Activated T-helper 17 cell treated with anti-CD3 and anti-CD28 coated beads, Interleukin-2, amount 50 U/mL, for 72 hours (primary cell): ENCODE results near the gene TBX5. TPM values are rescaled to one million over a fixed set of nuclear protein-coding genes. Genes with fewer than 3 reads are reported as not detected.
A peak's percentile ranks its signal among the peaks of the same experiment; 100 is the strongest.

Experiments used
- ATAC-seq: fragments of 150-1000 bp; cut with Tn5 transposase; replicated peaks from 2 replicates; pipeline ENCODE4 v1.10.0; 2021; ENCODE audit warnings: mild to moderate bottlenecking, moderate library complexity
- H3K27ac Mint-ChIP-seq: one replicate; pipeline ENCODE4 v1.8.0; 2022; ENCODE audit warnings: mixed read lengths
- H3K27me3 Mint-ChIP-seq: one replicate; pipeline ENCODE4 v1.8.0; 2022; ENCODE audit warnings: mixed read lengths
- H3K36me3 Mint-ChIP-seq: one replicate; pipeline ENCODE4 v1.8.0; 2022; ENCODE audit warnings: low read depth, mild to moderate bottlenecking, mixed read lengths
- H3K4me1 Mint-ChIP-seq: one replicate; pipeline ENCODE4 v1.8.0; 2022; ENCODE audit warnings: mixed read lengths
- H3K4me3 Mint-ChIP-seq: one replicate; pipeline ENCODE4 v1.8.0; 2022; ENCODE audit warnings: mild to moderate bottlenecking, mixed read lengths
- H3K9me3 Mint-ChIP-seq: one replicate; pipeline ENCODE4 v1.8.0; 2022; ENCODE audit warnings: mixed read lengths
- total RNA-seq, 2 donors: library from RNA; stranded (reverse); gene quantifications; one replicate each; pipeline ENCODE4 v1.2.3, GENCODE V29; 2022

TBX5 gene
- total RNA-seq, 2 donors from 2014 or later = not detected

GRCh38 chr12:114440270-114441038 is 34.5 kb upstream of the TBX5 start:
- peaks cover 59% of the 10 kb centered on the region for H3K27me3 Mint-ChIP-seq
- H3K36me3 Mint-ChIP-seq = no peaks in the 10 kb centered on the region
- ATAC-seq = no peak
- H3K27ac Mint-ChIP-seq = no peak overlapping the region
- H3K4me3 Mint-ChIP-seq = no peak overlapping the region
- no peaks in the 10 kb centered on the region for H3K4me1 Mint-ChIP-seq
- H3K9me3 Mint-ChIP-seq = no peaks in the 10 kb centered on the region

DNA sequence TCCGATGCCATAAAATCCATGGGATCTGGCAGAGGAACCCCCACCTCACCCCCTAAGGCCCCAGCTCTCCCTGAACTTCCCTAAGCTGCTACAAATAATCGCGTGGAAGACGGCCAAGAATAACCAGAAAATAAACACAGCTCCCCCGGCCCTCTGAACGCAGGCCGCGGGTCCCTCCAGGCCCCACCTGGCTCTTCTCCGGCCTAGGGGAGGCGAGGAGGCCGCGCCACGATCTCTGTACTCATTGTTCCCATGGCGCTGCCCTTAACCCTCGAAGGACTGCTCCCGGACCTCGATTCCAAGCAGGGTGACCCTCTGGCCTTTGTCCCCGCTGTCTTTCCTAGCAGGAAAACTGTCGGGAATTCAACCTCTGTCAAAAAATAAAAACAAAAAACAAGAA is 33.9 kb upstream of the TBX5 start:
- no peaks in the 10 kb centered on the region for H3K4me1 Mint-ChIP-seq
- H3K27me3 Mint-ChIP-seq = peaks cover 55% of the 10 kb centered on the region
- no peaks in the 10 kb centered on the region for H3K9me3 Mint-ChIP-seq
- H3K36me3 Mint-ChIP-seq = no peaks in the 10 kb centered on the region
- no peak overlapping the region for H3K4me3 Mint-ChIP-seq
- H3K27ac Mint-ChIP-seq = no peak overlapping the region
- ATAC-seq = no peak

GRCh38 chr12:114439261-114439683 is 33.3 kb upstream of the TBX5 start:
- ATAC-seq = no peak
- no peak overlapping the region for H3K4me3 Mint-ChIP-seq
- H3K27ac Mint-ChIP-seq = no peak overlapping the region
- H3K9me3 Mint-ChIP-seq = no peaks in the 10 kb centered on the region
- H3K27me3 Mint-ChIP-seq = peaks cover 53% of the 10 kb centered on the region
- no peaks in the 10 kb centered on the region for H3K4me1 Mint-ChIP-seq
- H3K36me3 Mint-ChIP-seq = no peaks in the 10 kb centered on the region

DNA sequence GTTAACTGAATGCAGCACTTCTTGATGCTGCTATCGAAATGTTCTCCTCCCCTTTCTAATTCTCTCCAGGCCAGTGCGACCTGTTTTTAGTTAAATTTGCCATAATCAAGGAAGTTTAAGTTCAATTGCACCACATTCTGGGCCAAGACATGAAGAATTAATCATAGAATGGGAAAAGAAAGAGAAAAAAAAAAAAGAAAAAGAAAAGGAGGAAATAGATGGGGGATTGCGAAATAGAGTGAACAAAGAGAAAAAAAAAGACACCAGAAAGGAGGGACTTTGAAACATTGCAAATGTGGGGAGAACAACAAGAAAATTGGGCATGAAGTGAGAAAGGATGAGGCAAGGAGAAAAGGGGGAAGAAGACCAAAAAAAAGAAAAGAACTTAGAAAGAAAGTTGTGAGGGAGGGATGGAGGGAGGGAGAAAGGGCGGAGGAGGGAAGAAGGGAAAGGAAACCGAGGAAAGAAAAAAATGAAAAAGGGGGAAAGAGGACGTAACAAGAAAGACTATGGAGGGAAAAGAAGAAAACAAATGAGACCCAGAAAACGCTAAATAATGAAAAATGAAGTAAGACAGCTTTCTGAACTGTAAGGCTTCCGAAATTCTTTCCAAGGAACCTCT is 32.8 kb upstream of the TBX5 start:
- no peaks in the 10 kb centered on the region for H3K4me1 Mint-ChIP-seq

DNA sequence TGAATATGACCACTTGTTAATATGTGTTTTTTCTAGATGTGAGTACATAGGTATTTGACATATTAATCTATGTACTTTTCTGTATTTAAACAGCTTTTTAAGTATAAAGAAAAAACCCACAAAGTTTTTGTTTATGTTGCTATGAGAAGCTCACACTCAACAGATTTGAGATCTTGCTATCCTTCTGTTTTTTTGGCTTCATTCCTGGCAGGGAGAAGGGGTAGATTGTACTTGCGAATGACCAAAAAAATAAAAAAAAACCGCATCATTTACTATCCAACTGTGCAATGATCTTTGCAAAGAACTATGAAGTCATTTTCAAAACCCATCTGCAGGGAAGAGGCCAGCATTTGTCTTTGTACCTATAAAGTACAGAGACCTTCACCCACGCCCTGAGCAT is 28.4 kb upstream of the TBX5 start:
- Mint-ChIP-seq H3K4me3 (no peak overlapping the region), H3K4me1 (no peaks in the 10 kb centered on the region), H3K27me3 (peaks cover 20% of the 10 kb centered on the region), H3K9me3 (peaks cover 4% of the 10 kb centered on the region), H3K36me3 (no peaks in the 10 kb centered on the region), H3K27ac (no peak overlapping the region)
- ATAC-seq = no peak

More for the DNA sequence above, 32.8 kb upstream of the TBX5 start:
- no peak overlapping the region for H3K4me3 Mint-ChIP-seq
- no peaks in the 10 kb centered on the region for H3K36me3 Mint-ChIP-seq
- no peak for ATAC-seq
- H3K9me3 Mint-ChIP-seq = no peaks in the 10 kb centered on the region
- no peak overlapping the region for H3K27ac Mint-ChIP-seq
- H3K27me3 Mint-ChIP-seq = peaks cover 52% of the 10 kb centered on the region

DNA sequence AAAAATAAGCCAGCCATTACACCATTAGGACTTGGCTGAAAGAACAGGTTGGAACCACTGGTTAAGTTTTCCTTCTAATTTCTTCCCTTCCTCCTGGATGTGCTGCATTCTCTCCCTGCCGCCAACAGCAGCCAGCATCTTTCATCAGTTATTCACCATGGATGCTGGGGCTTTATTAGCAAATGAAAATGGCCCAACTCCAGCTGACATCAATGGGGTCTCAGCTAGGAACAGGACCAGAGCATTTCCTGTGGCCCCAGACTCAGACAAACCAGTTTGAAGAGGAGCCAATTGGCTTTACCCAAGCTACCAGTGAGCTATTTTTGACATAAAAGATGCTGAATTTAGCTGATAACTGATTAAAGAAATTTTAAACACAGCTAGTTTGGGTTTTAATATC is 26.0 kb upstream of the TBX5 start:
- H3K27ac Mint-ChIP-seq = no peak overlapping the region
- no peaks in the 10 kb centered on the region for H3K36me3 Mint-ChIP-seq
- peaks cover 4% of the 10 kb centered on the region for H3K9me3 Mint-ChIP-seq
- peaks cover 10% of the 10 kb centered on the region for H3K27me3 Mint-ChIP-seq
- H3K4me3 Mint-ChIP-seq = no peak overlapping the region
- H3K4me1 Mint-ChIP-seq = no peaks in the 10 kb centered on the region
- ATAC-seq = no peak

DNA sequence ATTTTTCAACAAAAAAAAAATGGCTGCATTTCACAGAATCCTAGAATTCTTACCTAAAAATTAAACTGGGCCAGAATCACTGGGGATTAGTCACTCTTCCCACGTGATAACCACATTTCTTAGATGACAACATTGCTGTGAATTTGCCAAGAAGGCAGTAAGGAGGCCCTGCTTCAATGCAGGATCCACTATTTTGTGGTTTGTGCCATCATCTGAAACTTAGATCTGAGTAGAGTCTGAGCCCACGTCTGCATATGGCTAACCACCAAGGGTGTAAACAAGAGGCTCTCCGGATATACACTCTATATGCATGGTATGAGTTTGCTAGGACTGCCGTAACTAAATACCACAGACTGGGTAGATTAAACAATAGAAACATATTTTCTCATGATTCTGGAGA is 24.4 kb upstream of the TBX5 start:
- Mint-ChIP-seq H3K4me1 (no peaks in the 10 kb centered on the region), H3K36me3 (no peaks in the 10 kb centered on the region), H3K9me3 (peaks cover 4% of the 10 kb centered on the region), H3K27ac (no peak overlapping the region), H3K4me3 (no peak overlapping the region), H3K27me3 (peaks cover 5% of the 10 kb centered on the region)
- peak; percentile 49 for ATAC-seq

DNA sequence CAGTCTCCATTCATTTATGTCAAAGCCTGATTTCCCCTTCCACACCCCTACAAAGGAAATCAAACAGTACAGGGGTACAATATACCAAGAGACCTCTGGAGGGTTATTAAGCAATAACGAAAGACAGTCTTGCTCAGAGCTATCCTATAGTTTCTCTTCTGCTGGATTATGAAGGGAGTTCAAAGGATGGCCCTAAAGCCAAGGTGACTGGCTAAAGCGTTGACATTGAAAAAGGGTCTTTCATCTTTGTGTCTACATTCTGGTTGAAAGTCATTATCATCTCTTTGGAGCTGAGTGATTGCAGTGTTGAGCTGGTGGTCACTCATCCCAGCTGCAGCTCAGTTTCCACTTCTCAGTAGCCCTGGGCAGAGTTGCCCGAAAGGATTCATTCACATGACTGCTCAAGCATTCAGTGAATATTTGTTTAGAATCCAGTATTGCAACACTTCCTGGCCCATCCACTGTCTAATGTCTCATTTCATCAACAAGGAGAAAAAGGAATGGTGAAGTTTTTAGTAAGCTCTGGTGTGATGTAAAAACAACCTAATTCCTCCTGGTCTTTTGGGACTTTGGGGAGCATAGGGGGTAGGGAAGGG is 19.2 kb upstream of the TBX5 start:
- peaks cover 3% of the 10 kb centered on the region for H3K27me3 Mint-ChIP-seq
- H3K27ac Mint-ChIP-seq = no peak overlapping the region
- ATAC-seq = no peak
- no peaks in the 10 kb centered on the region for H3K9me3 Mint-ChIP-seq
- no peak overlapping the region for H3K4me3 Mint-ChIP-seq
- H3K36me3 Mint-ChIP-seq = no peaks in the 10 kb centered on the region
- H3K4me1 Mint-ChIP-seq = no peaks in the 10 kb centered on the region

DNA sequence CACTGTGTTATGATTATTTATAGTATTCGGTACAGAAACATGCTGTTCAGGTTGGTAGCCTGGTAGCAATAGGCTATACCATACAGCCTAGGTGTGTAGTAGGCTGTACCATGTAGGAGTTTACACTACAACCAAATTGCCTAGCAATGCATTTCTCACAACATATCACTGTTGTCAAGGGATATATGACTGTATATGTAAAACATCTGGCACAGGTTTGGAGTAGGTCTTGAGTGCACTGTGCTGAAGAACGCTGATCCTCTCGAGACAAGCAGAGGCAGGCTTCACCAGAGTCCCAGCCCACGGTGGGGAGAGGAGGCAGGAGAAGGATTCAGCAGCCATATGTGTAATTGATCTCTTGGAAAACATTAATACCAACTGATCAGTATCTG is 15.0 kb upstream of the TBX5 start:
- no peaks in the 10 kb centered on the region for H3K4me1 Mint-ChIP-seq

DNA sequence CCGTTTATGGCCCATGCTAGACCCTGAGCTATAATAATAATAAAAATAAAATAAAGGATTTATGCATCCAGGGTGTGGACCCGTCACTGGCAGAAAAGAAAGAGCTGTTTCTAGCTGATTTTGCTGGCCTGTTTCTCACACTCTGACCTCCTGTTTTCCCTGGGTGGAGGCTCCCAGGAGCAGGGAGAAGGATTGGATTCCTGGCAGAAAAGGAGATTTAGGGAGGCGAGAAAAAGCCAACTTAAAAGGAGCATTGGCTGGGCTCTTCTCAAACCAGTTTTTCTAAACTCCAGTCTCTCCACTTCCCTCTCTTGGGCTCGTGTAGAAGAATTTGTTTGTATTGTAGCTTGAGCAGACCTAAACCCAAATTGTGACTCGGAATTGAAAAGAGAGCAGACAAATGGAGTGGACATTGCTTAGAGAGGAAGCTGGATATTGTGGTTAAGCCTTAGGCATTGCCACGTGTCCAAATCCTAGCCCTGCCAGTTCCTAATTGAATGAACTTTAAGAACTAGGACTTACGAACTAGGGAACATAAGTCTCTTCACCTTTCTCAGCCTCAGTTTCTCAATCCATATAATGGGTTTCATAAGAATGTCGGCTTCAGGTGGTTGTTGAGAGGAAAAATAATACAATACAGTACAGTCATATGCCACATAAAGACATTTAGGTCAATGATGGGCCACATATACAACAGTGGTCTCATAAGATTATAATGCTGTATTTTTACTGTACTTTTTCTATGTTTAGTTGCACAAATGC is 14.4 kb upstream of the TBX5 start:
- no peaks in the 10 kb centered on the region for H3K36me3 Mint-ChIP-seq
- H3K4me3 Mint-ChIP-seq = no peak overlapping the region
- no peak for ATAC-seq
- no peak overlapping the region for H3K27ac Mint-ChIP-seq
- peaks cover 25% of the 10 kb centered on the region for H3K27me3 Mint-ChIP-seq
- H3K9me3 Mint-ChIP-seq = no peaks in the 10 kb centered on the region
- no peaks in the 10 kb centered on the region for H3K4me1 Mint-ChIP-seq

More for the DNA sequence above, 15.0 kb upstream of the TBX5 start:
- ATAC-seq = no peak
- no peak overlapping the region for H3K27ac Mint-ChIP-seq
- no peak overlapping the region for H3K4me3 Mint-ChIP-seq
- peaks cover 25% of the 10 kb centered on the region for H3K27me3 Mint-ChIP-seq
- no peaks in the 10 kb centered on the region for H3K9me3 Mint-ChIP-seq
- no peaks in the 10 kb centered on the region for H3K36me3 Mint-ChIP-seq

DNA sequence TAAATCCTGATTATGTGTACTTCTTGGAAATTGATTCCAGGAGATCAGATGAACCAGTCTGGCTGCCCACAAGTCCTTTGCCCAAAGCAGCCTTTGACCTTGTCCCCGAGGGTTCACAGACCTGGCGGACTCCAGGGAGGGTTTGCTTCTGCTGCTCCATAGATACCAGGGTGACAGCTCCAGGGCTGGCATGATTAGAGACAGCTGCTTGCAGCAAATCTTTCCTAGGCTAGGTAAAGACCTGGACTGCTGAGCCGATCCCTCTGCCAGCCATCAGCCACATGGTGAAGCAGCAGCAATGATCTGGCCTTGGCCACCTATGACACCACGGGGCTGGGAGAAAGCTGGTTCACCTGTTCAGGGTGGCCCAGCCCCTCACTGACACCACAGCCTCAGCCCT is 10.1 kb upstream of the TBX5 start:
- no peak overlapping the region for H3K4me3 Mint-ChIP-seq
- no peak overlapping the region for H3K27ac Mint-ChIP-seq
- H3K27me3 Mint-ChIP-seq = peaks cover 57% of the 10 kb centered on the region
- H3K9me3 Mint-ChIP-seq = no peaks in the 10 kb centered on the region
- H3K4me1 Mint-ChIP-seq = no peaks in the 10 kb centered on the region
- ATAC-seq = no peak
- no peaks in the 10 kb centered on the region for H3K36me3 Mint-ChIP-seq

- H3K9me3 Mint-ChIP-seq = peaks cover 2% of the 10 kb centered on the region
- ATAC-seq = no peak
- no peak overlapping the region for H3K4me3 Mint-ChIP-seq
- H3K27ac Mint-ChIP-seq = no peak overlapping the region
- H3K36me3 Mint-ChIP-seq = no peaks in the 10 kb centered on the region
- peaks cover 60% of the 10 kb centered on the region for H3K27me3 Mint-ChIP-seq
- H3K4me1 Mint-ChIP-seq = peaks cover under 1% of the 10 kb centered on the region
Observed at GRCh38 chr12:114415525-114415868, 9.6 kb upstream of the TBX5 start.

DNA sequence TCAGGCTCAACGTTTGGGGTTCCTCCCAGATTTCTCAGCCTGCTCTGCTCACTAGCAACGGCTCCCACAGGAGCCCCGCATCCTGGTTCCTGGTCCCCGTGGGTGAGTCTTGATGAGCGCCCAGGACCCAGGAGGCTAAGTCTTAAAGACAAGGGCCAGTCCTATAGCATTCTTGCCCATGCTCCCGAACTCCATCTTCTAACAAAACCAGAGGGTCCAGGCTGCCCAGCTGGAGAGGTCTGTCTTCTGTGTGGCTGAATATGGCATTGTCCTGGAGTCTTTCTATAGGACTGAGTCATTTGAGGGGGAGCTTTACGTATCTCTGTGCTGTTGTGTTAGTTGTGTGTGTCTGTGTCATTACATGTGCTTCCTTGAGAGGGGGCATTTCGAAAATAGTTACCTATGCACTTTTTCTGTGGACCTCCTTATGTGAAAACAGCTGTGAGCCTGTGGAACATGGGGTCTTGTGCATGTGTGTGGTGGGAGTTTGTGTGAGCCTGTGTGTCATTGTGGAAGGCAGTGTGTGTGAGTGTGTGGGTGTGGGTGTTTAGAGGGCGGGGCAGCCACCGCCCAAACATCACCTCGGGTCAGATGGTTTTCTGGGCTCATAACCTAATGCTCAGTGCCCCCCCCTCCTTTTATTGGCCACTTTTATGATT is 9.1 kb upstream of the TBX5 start:
- Mint-ChIP-seq H3K36me3 (no peaks in the 10 kb centered on the region), H3K4me1 (peaks cover 6% of the 10 kb centered on the region), H3K27me3 (peaks cover 65% of the 10 kb centered on the region), H3K27ac (no peak overlapping the region), H3K9me3 (peaks cover 4% of the 10 kb centered on the region), H3K4me3 (no peak overlapping the region)
- no peak for ATAC-seq
